K562 (cell line): ENCODE results near the gene MBNL2. TPM values are rescaled to one million over a fixed set of nuclear protein-coding genes. Genes with fewer than 3 reads are reported as not detected.

Experiments used
- ADNP ChIP-seq: fragments of 200-800 bp; sonication (Bioruptor generic); IDR thresholded peaks from 2 replicates; pipeline ENCODE4 v1.6.1; 2016; ENCODE audit warnings: missing genetic modification characterization, missing compliant biosample characterization
- CREM ChIP-seq: IDR thresholded peaks from 2 replicates; pipeline ENCODE4 v1.6.1; 2014; ENCODE audit warnings: antibody characterized with exemption, low read depth
- MEIS2 ChIP-seq: fragments of 450-650 bp; IDR thresholded peaks from 2 replicates; pipeline ENCODE4 v1.6.1; 2014; ENCODE audit warnings: mild to moderate bottlenecking; ENCODE audit not compliant: partially characterized antibody
- OTX1 ChIP-seq: fragments of 450-650 bp; formaldehyde crosslinking; IDR thresholded peaks from 2 replicates; pipeline ENCODE4 v1.4.0; 2022; ENCODE audit warnings: mild to moderate bottlenecking
- ZNF121 ChIP-seq: sonication (generic); formaldehyde crosslinking; conservative IDR thresholded peaks from 2 replicates; pipeline ENCODE4 v1.8.0; 2022; ENCODE audit warnings: missing genetic modification reagents
- ZNF696 ChIP-seq: fragments of 250-450 bp; sonication (Bioruptor Pico); conservative IDR thresholded peaks from 2 replicates; pipeline ENCODE4 v1.4.0; 2020; ENCODE audit warnings: mild to moderate bottlenecking, moderate library complexity
- polyA plus RNA-seq, 8 experiments: library from polyadenylated mRNA; depleted of rRNA in 4 of 8; stranded (reverse) in 5 of 8; unstranded in 3 of 8; fragments of >200 nt; fragmentation: Nextera tagmentation in 2 of 8; fragmentation: Illumina TruSeq in 1 of 8; extraction: Ambion mirVana in 2 of 8; extraction: Trizol in 1 of 8; gene quantifications; 2 replicates each; pipeline versions ENCODE4 v1.2.1 to v1.2.3, GENCODE V29; 2011 to 2014; ENCODE audit warnings: inconsistent platforms in 1 of 8, missing spikeins in 1 of 8
- total RNA-seq, 7 experiments: library from RNA; depleted of rRNA in 6 of 7; stranded (reverse); fragments of >200 nt in 6 of 7; fragmentation: Illumina TruSeq in 2 of 7; extraction: Trizol in 2 of 7; gene quantifications; 2 replicates each; pipeline versions ENCODE4 v1.2.1 to v1.2.3, GENCODE V29; 2011 to 2021; ENCODE audit warnings: low replicate concordance in 1 of 7
- TF ChIP-seq, protein P1 (sequence below): fragments of 200-600 bp; sonication (generic); IDR thresholded peaks from one replicate; pipeline ENCODE4 v1.6.1; 2012; ENCODE audit warnings: mild to moderate bottlenecking, low read depth, low read length, inconsistent platforms
- TF ChIP-seq, protein P2 (sequence below): IDR thresholded peaks from 2 replicates; pipeline ENCODE4 v1.6.1; 2012; ENCODE audit warnings: low read depth, low read length, improper control_type of control experiment, borderline replicate concordance
- TF ChIP-seq, protein P3 (sequence below): fragments of 250-450 bp; sonication (Bioruptor Pico); IDR thresholded peaks from 2 replicates; pipeline ENCODE4 v1.8.0; 2022; ENCODE audit warnings: inconsistent platforms
- TF ChIP-seq, protein P4 (sequence below), 2 experiments: fragments of 200-800 bp in 1 of 2; sonication (Bioruptor generic) in 1 of 2; sonication (generic) in 1 of 2; formaldehyde crosslinking in 1 of 2; IDR thresholded peaks in 1 of 2; conservative IDR thresholded peaks in 1 of 2; 2 replicates each; pipeline versions ENCODE4 v1.5.0 to v1.6.1; 2016 to 2020; ENCODE audit warnings: missing compliant biosample characterization in 1 of 2, missing genetic modification characterization in 1 of 2, missing genetic modification reagents in 1 of 2

Gene MBNL2
- total and polyA plus RNA-seq, 9 of the 15 experiments (the other 6 are each of a cell fraction or from before 2014, with no cell fraction given): 7.0 to 24.8 (median 13.8) TPM

DNA sequence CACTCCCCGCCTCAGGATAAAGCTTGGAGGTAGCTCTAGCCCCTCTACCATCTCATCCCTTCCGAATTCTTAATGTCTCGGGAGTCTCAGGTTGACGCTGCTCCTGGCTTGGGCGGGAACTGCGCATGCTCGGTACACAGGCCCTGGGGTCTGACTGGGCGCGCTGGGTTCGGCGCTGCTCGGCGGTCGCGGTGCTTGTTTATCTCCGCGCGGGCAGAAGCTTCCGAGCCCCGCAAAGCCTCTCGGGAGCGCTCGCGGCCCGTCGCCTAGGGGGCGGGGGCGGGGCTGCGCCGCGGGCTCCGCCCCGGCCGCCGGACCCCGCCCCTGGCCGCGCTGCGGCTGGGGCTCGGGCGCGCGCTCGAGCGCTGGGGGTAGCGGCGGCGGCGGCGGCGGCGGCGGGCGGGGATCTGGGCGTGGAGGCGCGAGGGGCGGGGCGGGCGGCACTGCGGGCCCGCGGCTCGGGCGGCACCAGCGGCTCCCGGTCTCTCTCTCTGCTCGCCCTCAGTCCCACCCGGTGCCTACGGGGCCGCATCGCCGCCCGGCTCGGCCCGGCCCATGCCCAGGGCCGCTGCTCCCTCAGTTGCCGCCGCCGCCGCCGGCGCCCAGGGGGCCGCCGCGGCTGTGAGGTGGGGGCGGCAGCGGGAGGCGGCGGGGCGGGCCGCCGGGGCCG is 211.7 kb downstream of the MBNL2 start, which contains the start of gene RAP2A (continued):
- TF ChIP-seq, protein P1, sequence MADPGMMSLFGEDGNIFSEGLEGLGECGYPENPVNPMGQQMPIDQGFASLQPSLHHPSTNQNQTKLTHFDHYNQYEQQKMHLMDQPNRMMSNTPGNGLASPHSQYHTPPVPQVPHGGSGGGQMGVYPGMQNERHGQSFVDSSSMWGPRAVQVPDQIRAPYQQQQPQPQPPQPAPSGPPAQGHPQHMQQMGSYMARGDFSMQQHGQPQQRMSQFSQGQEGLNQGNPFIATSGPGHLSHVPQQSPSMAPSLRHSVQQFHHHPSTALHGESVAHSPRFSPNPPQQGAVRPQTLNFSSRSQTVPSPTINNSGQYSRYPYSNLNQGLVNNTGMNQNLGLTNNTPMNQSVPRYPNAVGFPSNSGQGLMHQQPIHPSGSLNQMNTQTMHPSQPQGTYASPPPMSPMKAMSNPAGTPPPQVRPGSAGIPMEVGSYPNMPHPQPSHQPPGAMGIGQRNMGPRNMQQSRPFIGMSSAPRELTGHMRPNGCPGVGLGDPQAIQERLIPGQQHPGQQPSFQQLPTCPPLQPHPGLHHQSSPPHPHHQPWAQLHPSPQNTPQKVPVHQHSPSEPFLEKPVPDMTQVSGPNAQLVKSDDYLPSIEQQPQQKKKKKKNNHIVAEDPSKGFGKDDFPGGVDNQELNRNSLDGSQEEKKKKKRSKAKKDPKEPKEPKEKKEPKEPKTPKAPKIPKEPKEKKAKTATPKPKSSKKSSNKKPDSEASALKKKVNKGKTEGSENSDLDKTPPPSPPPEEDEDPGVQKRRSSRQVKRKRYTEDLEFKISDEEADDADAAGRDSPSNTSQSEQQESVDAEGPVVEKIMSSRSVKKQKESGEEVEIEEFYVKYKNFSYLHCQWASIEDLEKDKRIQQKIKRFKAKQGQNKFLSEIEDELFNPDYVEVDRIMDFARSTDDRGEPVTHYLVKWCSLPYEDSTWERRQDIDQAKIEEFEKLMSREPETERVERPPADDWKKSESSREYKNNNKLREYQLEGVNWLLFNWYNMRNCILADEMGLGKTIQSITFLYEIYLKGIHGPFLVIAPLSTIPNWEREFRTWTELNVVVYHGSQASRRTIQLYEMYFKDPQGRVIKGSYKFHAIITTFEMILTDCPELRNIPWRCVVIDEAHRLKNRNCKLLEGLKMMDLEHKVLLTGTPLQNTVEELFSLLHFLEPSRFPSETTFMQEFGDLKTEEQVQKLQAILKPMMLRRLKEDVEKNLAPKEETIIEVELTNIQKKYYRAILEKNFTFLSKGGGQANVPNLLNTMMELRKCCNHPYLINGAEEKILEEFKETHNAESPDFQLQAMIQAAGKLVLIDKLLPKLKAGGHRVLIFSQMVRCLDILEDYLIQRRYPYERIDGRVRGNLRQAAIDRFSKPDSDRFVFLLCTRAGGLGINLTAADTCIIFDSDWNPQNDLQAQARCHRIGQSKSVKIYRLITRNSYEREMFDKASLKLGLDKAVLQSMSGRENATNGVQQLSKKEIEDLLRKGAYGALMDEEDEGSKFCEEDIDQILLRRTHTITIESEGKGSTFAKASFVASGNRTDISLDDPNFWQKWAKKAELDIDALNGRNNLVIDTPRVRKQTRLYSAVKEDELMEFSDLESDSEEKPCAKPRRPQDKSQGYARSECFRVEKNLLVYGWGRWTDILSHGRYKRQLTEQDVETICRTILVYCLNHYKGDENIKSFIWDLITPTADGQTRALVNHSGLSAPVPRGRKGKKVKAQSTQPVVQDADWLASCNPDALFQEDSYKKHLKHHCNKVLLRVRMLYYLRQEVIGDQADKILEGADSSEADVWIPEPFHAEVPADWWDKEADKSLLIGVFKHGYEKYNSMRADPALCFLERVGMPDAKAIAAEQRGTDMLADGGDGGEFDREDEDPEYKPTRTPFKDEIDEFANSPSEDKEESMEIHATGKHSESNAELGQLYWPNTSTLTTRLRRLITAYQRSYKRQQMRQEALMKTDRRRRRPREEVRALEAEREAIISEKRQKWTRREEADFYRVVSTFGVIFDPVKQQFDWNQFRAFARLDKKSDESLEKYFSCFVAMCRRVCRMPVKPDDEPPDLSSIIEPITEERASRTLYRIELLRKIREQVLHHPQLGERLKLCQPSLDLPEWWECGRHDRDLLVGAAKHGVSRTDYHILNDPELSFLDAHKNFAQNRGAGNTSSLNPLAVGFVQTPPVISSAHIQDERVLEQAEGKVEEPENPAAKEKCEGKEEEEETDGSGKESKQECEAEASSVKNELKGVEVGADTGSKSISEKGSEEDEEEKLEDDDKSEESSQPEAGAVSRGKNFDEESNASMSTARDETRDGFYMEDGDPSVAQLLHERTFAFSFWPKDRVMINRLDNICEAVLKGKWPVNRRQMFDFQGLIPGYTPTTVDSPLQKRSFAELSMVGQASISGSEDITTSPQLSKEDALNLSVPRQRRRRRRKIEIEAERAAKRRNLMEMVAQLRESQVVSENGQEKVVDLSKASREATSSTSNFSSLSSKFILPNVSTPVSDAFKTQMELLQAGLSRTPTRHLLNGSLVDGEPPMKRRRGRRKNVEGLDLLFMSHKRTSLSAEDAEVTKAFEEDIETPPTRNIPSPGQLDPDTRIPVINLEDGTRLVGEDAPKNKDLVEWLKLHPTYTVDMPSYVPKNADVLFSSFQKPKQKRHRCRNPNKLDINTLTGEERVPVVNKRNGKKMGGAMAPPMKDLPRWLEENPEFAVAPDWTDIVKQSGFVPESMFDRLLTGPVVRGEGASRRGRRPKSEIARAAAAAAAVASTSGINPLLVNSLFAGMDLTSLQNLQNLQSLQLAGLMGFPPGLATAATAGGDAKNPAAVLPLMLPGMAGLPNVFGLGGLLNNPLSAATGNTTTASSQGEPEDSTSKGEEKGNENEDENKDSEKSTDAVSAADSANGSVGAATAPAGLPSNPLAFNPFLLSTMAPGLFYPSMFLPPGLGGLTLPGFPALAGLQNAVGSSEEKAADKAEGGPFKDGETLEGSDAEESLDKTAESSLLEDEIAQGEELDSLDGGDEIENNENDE: no peak
- TF ChIP-seq ADNP (tag): no peak
- no peak for TF ChIP-seq ZNF121 (CRISPR knock-in tag)
- no peak for TF ChIP-seq ZNF696 (CRISPR knock-in tag)
- TF ChIP-seq, protein P2, sequence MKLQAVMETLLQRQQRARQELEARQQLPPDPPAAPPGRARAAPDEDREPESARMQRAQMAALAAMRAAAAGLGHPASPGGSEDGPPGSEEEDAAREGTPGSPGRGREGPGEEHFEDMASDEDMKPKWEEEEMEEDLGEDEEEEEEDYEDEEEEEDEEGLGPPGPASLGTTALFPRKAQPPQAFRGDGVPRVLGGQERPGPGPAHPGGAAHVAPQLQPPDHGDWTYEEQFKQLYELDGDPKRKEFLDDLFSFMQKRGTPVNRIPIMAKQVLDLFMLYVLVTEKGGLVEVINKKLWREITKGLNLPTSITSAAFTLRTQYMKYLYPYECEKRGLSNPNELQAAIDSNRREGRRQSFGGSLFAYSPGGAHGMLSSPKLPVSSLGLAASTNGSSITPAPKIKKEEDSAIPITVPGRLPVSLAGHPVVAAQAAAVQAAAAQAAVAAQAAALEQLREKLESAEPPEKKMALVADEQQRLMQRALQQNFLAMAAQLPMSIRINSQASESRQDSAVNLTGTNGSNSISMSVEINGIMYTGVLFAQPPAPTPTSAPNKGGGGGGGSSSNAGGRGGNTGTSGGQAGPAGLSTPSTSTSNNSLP: no peak
- TF ChIP-seq, protein P3, sequence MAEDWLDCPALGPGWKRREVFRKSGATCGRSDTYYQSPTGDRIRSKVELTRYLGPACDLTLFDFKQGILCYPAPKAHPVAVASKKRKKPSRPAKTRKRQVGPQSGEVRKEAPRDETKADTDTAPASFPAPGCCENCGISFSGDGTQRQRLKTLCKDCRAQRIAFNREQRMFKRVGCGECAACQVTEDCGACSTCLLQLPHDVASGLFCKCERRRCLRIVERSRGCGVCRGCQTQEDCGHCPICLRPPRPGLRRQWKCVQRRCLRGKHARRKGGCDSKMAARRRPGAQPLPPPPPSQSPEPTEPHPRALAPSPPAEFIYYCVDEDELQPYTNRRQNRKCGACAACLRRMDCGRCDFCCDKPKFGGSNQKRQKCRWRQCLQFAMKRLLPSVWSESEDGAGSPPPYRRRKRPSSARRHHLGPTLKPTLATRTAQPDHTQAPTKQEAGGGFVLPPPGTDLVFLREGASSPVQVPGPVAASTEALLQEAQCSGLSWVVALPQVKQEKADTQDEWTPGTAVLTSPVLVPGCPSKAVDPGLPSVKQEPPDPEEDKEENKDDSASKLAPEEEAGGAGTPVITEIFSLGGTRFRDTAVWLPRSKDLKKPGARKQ (CRISPR knock-in tag): no peak
- TF ChIP-seq, protein P4, sequence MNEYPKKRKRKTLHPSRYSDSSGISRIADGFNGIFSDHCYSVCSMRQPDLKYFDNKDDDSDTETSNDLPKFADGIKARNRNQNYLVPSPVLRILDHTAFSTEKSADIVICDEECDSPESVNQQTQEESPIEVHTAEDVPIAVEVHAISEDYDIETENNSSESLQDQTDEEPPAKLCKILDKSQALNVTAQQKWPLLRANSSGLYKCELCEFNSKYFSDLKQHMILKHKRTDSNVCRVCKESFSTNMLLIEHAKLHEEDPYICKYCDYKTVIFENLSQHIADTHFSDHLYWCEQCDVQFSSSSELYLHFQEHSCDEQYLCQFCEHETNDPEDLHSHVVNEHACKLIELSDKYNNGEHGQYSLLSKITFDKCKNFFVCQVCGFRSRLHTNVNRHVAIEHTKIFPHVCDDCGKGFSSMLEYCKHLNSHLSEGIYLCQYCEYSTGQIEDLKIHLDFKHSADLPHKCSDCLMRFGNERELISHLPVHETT (CRISPR knock-in tag; conservative IDR thresholded peaks at IDR 0.05 in 1 of 2, IDR thresholded peaks at IDR 0.05 in 1 of 2): no peak; a peak in 1 of 4 replicates
- TF ChIP-seq MEIS2: no peak
- TF ChIP-seq OTX1 (CRISPR knock-in tag): no peak
- peak; percentile 57; the same call in 1 of the 2 replicates for TF ChIP-seq CREM
